SJCRH30 (cell line): ENCODE data around the gene ID4. TPM values are rescaled to one million over a fixed set of nuclear protein-coding genes. Genes with fewer than 3 reads are reported as not detected.

ENCODE experiments used
- DNase-seq, 2 experiments: peaks; one replicate each; pipeline ENCODE4 v3.0.0-alpha.2; 2015 to 2020
- H3K27ac ChIP-seq: fragments of 250-450 bp; sonication (Bioruptor Pico); 2 replicates; pipeline ENCODE4 v1.5.1; 2020; ENCODE audit warnings: mild to moderate bottlenecking, moderate library complexity
- H3K27me3 ChIP-seq: fragments of 250-450 bp; sonication (Bioruptor Pico); 2 replicates; pipeline ENCODE4 v1.5.1; 2020; ENCODE audit warnings: mild to moderate bottlenecking, moderate library complexity
- H3K36me3 ChIP-seq: fragments of 250-450 bp; sonication (Bioruptor Pico); 2 replicates; pipeline ENCODE4 v1.5.1; 2020; ENCODE audit warnings: mild to moderate bottlenecking, moderate library complexity
- H3K4me1 ChIP-seq: fragments of 250-450 bp; sonication (Bioruptor Pico); 2 replicates; pipeline ENCODE4 v1.5.1; 2020; ENCODE audit warnings: mild to moderate bottlenecking, moderate library complexity
- H3K4me3 ChIP-seq: fragments of 250-450 bp; sonication (Bioruptor Pico); 2 replicates; pipeline ENCODE4 v1.5.1; 2020; ENCODE audit warnings: mild to moderate bottlenecking, moderate library complexity
- H3K9me3 ChIP-seq: fragments of 250-450 bp; sonication (Bioruptor Pico); replicated peaks from 2 replicates; pipeline ENCODE4 v1.5.1; 2020; ENCODE audit warnings: mild to moderate bottlenecking, moderate library complexity
- total RNA-seq: library from RNA; depleted of rRNA; stranded (reverse); fragments of >200 nt; shearing (Covaris generic); gene quantifications from 2 replicates; pipeline ENCODE4 v1.2.3, GENCODE V29; 2014

The ID4 gene
- total RNA-seq, 1 experiment from 2014 or later: 1.2 TPM

DNA sequence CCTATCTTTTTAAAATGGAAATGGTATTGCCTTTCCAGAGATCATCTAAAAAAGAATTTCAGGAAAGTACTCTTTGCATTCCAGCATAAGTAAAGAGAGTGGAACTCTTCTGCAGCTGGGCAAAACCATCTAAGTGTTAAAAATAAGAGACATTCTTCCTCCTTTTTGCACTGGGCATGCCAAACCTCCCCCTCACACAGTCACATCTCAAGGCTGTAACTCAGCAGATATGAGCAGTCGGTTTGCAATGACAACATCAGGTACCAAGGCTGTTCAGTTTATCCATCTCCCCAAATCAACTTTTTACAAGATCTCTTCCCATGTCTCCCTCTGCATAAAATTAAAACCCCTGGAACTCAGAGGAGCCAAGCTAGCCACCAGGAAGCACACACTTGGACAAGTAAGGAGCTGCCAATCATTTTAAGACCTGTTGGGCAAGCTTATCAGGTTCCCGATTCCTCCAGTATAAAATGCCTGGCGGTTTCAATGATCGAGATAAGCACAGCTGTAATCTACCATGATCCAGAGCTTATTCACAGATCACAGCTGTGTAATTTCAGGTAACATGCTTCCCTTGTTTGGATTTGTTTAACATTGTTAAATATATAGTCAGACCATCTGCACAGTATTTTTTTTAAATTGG is 23.2 kb downstream of the ID4 start:
- Histone ChIP-seq H3K4me3 (no peak overlapping the region), H3K27ac (no peak overlapping the region), H3K27me3 (no peaks in the 10 kb centered on the region), H3K4me1 (no peaks in the 10 kb centered on the region), H3K36me3 (no peaks in the 10 kb centered on the region), H3K9me3 (no peaks in the 10 kb centered on the region)
- no peak for DNase-seq

DNA sequence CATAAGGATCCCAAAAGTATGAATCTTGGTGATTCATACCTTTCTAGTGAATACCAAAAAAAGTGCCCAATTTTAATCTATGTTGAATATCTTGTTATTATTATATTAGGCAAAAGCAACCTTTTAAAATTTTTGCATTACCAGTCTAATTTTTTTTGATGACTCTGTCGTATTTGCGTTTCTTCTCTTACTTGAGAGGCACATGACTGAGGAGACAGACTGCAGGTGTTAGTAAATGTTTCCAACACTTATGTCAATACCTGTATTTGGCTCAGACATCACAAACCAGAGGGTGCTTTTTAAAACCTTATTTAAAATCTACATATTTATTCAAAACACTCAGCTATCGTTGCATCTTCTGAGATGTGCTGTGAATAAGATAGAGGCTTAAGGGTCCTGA is 27.1 kb downstream of the ID4 start:
- peaks cover 5% of the 10 kb centered on the region; the same call in 1 of the 2 replicates for H3K4me1 ChIP-seq
- H3K27ac ChIP-seq: no peak overlapping the region
- H3K9me3 ChIP-seq: no peaks in the 10 kb centered on the region
- H3K4me3 ChIP-seq: no peak overlapping the region
- no peaks in the 10 kb centered on the region for H3K27me3 ChIP-seq
- no peaks in the 10 kb centered on the region for H3K36me3 ChIP-seq
- DNase-seq: no peak

DNA sequence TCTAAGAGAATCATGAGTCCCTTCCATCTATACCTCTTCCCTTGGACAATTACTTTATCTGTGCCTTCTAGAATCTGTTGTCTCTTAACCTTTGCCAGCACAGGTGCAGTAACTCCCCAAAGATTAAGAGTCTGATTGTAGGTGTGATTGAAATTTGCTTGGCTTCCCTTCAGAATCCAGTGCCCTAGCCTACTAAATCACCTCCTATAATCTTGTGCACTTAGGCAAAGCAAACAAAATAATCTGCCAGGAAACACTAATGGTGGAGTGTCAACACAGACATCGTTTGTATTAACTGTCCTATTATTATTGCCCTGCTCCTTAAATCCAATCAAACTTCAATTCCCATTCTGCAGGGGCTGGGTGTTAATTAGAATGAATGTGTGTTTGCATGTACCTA is 28.0 kb downstream of the ID4 start:
- H3K27ac ChIP-seq: no peak overlapping the region
- no peaks in the 10 kb centered on the region for H3K36me3 ChIP-seq
- no peak overlapping the region for H3K4me3 ChIP-seq
- H3K4me1 ChIP-seq: peaks cover 5% of the 10 kb centered on the region; the same call in 1 of the 2 replicates
- DNase-seq: no peak
- H3K27me3 ChIP-seq: no peaks in the 10 kb centered on the region
- no peaks in the 10 kb centered on the region for H3K9me3 ChIP-seq

DNA sequence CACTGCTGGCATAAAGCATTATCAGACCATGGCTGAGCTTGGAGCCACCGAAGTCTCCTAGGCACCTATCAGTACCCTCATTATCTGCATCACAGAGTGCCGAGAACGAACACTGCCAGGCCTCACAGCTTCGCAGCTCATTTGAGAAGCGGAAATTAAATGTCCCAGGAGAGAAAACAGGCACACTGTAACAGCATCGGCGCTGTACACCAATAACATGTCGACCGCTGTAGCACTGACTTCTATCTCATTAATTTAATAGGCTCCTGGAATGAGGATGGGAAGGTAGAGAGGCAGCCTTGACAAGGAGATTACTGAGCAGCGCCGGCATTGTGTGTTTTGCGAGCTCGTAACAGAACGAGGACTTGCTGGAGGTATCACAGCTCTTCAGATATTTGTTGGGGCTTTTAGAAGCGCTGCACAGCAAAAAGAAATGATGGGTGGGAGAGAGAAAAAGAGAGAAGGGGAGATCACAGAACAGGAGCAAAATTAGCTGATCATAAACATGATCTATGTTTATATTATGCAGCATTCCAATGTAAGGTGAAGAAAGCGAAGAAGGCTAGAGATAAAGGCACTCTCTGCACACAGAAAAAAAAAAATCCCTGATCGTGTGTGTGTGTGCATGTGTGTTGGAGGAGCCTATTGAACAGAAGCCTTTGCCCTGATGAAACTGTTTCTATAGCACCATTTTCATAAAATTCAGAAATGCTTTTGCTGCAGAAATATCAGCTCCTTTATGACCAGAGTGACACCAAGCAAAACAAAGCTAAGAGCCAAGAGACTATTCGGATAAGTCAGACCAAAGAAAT is 29.2 kb downstream of the ID4 start:
- no peaks in the 10 kb centered on the region for H3K36me3 ChIP-seq
- H3K27me3 ChIP-seq: no peaks in the 10 kb centered on the region
- no peak for DNase-seq
- no peak overlapping the region for H3K27ac ChIP-seq
- no peaks in the 10 kb centered on the region for H3K9me3 ChIP-seq
- peaks cover 5% of the 10 kb centered on the region; the same call in 1 of the 2 replicates for H3K4me1 ChIP-seq
- no peak overlapping the region for H3K4me3 ChIP-seq

DNA sequence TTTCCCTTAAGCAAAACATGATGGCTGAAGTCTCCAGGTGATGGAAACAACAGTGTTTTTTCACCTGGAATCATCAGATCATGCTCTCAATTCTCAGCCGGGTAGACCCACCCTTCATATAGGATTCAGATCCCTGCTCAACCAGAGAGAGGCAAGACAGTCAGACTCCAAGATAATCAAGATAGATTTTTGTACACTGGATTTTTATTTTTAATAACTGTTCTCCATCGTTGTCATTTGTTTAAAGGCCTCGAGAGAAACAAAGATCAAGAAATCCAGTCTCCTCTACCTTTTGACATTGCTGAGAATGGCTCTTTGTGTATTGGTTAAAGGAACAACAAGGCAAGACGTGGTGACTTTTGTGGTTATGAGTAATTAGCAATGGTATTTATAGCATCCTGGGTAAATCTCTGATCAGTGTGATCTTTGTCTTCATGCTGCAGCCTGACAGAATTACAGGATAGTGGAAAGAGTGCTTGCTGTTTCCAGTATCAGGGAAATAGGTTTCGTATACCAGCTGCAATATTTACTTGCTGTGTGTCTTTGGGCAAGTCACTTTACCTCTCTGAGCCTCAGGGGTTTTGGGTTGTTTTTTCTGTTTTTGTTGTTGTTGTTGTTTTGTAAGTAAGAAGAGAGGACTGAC is 29.9 kb downstream of the ID4 start:
- Histone ChIP-seq H3K36me3 (no peaks in the 10 kb centered on the region), H3K27me3 (no peaks in the 10 kb centered on the region), H3K4me1 (peaks cover 5% of the 10 kb centered on the region; the same call in 1 of the 2 replicates), H3K27ac (no peak overlapping the region), H3K4me3 (no peak overlapping the region), H3K9me3 (no peaks in the 10 kb centered on the region)
- peak in 1 of 2 experiments; percentile 32 for DNase-seq

DNA sequence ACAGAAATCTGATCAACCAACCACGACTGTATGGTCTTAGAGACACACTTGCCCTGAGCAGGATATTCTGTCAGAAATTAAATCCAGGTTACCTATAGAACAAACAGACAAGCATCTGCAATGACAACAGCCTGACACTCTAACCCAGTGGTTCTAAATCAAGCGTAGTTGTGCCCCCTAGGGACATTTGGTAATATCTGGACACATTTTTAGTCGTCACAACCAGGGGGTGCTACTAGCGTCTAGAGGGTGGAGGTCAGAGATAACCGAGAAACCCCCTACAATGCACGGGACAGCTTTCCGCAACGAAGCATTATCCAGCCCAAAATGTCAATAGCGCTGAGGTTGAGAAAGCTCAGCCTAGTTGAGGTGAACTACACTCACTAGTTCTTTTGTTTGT is 32.3 kb downstream of the ID4 start:
- no peak overlapping the region for H3K27ac ChIP-seq
- no peaks in the 10 kb centered on the region for H3K27me3 ChIP-seq
- peaks cover 5% of the 10 kb centered on the region; the same call in 1 of the 2 replicates for H3K4me1 ChIP-seq
- DNase-seq: no peak
- no peak overlapping the region for H3K4me3 ChIP-seq
- H3K9me3 ChIP-seq: no peaks in the 10 kb centered on the region
- H3K36me3 ChIP-seq: no peaks in the 10 kb centered on the region

DNA sequence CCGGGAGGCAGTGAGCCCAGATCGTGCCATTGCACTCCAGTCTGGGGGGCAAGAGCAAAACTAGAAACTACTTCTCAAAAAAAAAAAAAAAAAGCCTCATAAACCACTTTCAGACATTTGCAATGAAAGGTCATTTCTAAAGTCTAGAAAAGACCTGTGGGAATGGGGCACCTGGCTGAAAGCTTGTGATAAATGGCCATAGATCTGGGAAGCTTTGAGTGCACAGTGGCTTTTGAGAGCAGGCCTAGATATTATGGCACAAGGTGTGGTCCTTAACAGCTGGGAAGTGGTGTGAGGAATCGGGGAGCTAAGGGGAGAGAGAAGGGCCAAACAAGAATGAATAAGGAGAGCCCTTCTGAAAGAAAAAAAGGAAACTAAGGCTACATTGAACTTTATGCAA is 33.2 kb downstream of the ID4 start:
- H3K36me3 ChIP-seq: no peaks in the 10 kb centered on the region
- no peak overlapping the region for H3K4me3 ChIP-seq
- DNase-seq: no peak
- H3K27ac ChIP-seq: no peak overlapping the region
- no peaks in the 10 kb centered on the region for H3K9me3 ChIP-seq
- peaks cover 5% of the 10 kb centered on the region; the same call in 1 of the 2 replicates for H3K4me1 ChIP-seq
- H3K27me3 ChIP-seq: no peaks in the 10 kb centered on the region

DNA sequence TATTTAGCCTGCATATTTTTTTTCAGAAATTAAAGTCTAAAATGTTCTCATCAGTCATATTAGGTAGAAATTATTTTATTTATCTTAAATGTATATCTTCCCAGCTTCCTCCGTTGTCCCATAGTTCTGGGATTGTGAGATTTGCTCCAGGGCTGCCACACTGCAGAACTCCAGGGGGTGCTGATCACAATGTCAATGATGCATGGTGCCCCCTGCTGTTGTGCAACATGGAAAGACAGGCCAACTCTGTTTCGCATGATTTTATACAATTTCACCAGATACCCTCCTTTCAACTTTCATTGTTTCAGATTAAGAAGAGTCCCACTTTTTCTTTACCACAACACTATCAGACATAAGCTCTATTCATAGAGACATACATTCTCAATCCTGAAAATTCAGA is 35.9 kb downstream of the ID4 start:
- Histone ChIP-seq H3K4me3 (no peak overlapping the region), H3K27me3 (no peaks in the 10 kb centered on the region), H3K4me1 (no peaks in the 10 kb centered on the region), H3K9me3 (no peaks in the 10 kb centered on the region), H3K27ac (no peak overlapping the region), H3K36me3 (no peaks in the 10 kb centered on the region)
- peak in 1 of 2 experiments; percentile 7 for DNase-seq

DNA sequence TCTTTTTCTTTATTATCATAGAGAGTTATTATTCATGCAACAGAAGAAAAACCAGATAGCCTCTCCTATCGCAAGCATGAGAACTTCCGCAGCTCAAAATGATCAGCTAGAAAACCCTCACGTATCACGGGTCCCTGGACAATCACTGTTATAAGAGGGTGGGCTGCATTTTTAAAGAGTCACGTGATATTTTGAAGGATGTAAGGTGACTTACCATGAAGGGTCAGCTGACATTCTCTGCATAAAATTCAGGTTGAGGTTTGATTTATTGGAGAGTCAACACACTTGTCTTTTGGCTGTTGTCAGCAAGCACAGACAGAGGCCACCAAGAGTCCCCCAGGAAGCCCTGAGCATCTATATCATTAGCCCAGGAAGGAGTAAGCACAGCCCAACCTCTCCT is 39.5 kb downstream of the ID4 start:
- DNase-seq: no peak
- H3K4me1 ChIP-seq: no peaks in the 10 kb centered on the region
- no peak overlapping the region for H3K27ac ChIP-seq
- no peaks in the 10 kb centered on the region for H3K9me3 ChIP-seq
- H3K36me3 ChIP-seq: no peaks in the 10 kb centered on the region
- no peak overlapping the region for H3K4me3 ChIP-seq
- no peaks in the 10 kb centered on the region for H3K27me3 ChIP-seq

DNA sequence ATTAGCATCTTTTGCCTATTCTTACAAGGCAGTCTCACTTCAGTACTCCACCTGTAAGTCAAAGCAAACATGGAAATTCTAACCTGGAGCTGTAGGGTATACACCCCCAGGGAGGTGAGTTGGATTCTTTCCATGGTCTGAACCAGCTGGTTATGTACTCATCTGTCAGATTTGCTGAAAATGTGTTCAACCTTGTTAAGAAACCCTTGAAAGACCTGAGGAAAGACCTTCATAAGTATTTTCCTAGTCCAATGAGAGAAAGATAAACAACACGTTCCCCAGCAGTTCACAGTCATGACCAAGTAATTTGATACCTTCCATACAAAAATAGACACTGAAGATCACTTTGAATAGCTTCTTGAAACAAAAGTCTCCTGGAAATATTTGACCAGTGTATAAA is 42.5 kb downstream of the ID4 start:
- no peaks in the 10 kb centered on the region for H3K36me3 ChIP-seq
- no peak for DNase-seq
- no peak overlapping the region for H3K27ac ChIP-seq
- no peaks in the 10 kb centered on the region for H3K27me3 ChIP-seq
- H3K4me1 ChIP-seq: no peaks in the 10 kb centered on the region
- H3K9me3 ChIP-seq: no peaks in the 10 kb centered on the region
- H3K4me3 ChIP-seq: no peak overlapping the region

DNA sequence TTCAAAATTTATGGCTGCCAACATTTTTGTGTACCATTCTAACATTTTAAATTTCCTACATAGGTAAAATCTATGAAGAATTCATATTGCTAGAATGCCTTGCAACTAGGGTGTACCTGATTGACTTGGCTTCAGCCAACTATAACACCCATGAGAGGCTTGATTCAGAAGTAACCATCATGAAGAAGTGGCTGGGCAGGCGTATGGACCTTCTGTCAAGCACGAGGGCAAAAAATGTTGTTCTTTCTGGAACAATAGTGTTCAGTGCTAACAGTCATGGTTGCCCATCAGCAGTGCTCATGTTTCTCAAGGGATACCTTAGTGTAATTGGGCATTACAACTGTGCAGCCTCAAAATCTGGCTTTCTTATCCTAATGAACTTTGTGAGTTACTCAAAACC is 42.9 kb downstream of the ID4 start:
- H3K27me3 ChIP-seq: no peaks in the 10 kb centered on the region

DNA sequence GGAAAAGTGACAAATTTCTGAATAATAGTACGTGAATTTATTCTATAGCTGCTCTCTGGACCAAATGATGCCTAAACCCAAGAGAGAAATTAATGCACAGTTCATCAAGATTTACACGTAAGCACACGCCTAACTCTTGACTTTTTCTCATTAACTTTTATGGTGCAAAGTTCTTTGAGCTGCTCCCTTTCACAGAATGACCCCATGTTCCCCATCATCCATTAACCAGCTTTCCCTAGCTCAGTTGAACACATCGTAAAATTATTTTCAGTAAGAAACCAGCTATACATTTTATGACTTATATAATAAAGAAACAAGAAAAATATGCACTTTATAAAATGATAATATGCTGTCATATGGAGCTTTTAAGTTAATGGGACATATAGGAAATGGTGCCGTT is 54.3 kb downstream of the ID4 start:
- no peak overlapping the region for H3K4me3 ChIP-seq
- H3K4me1 ChIP-seq: no peaks in the 10 kb centered on the region
- no peaks in the 10 kb centered on the region for H3K9me3 ChIP-seq
- no peak overlapping the region for H3K27ac ChIP-seq
- no peaks in the 10 kb centered on the region for H3K36me3 ChIP-seq
- no peaks in the 10 kb centered on the region for H3K27me3 ChIP-seq
- no peak for DNase-seq

More for the DNA sequence above, 42.9 kb downstream of the ID4 start:
- no peak overlapping the region for H3K27ac ChIP-seq
- no peaks in the 10 kb centered on the region for H3K9me3 ChIP-seq
- H3K4me3 ChIP-seq: no peak overlapping the region
- H3K36me3 ChIP-seq: no peaks in the 10 kb centered on the region
- H3K4me1 ChIP-seq: no peaks in the 10 kb centered on the region
- DNase-seq: no peak
